Epithelial cell of esophagus (primary cell): ENCODE results near the gene CD22.

Experiments
- DNase-seq: peaks from one replicate; pipeline ENCODE4 v3.0.0; 2010; ENCODE audit warnings: low read depth
- H3K4me3 ChIP-seq: 2 replicates; pipeline ENCODE4 v1.5.1; 2011; ENCODE audit warnings: mild to moderate bottlenecking, low read length, control low read depth
- TF ChIP-seq, protein P1 (sequence below): IDR thresholded peaks from 2 replicates; pipeline ENCODE4 v1.5.1; 2011; ENCODE audit warnings: low read depth, mild to moderate bottlenecking, low read length, control low read depth, inconsistent platforms; ENCODE audit not compliant: insufficient read depth; ENCODE audit errors: missing control alignments

Gene CD22

DNA sequence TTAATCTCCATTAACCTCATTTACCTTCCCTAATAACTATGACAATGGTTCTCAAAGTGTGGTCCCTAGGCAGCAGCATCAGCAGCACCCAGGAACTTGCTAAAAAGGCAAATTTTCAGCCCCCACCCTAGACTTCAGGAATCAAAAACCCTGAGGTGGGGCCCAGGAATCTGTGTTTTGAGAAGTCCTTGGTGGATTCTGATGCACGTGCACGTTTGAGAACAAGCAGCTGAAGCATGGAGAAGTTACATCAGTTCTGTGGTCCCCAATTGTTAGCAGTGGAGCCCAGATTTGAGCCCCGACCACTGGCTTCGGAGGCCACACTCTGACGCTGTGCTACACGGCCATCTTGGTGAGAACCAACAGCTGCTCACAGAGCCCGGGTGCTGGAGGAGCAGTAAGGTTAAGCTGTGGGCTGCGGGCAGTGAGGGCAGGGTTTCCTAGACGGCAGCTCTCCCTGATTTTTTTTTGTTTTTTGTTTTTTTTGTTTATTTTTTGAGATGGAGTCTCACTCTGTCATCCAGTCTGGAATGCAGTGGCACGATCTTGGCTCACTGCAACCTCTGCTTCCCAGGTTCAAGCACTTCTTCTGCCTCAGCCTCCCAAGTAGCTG, 14.0 kb upstream of the CD22 start:
- TF ChIP-seq, protein P1, sequence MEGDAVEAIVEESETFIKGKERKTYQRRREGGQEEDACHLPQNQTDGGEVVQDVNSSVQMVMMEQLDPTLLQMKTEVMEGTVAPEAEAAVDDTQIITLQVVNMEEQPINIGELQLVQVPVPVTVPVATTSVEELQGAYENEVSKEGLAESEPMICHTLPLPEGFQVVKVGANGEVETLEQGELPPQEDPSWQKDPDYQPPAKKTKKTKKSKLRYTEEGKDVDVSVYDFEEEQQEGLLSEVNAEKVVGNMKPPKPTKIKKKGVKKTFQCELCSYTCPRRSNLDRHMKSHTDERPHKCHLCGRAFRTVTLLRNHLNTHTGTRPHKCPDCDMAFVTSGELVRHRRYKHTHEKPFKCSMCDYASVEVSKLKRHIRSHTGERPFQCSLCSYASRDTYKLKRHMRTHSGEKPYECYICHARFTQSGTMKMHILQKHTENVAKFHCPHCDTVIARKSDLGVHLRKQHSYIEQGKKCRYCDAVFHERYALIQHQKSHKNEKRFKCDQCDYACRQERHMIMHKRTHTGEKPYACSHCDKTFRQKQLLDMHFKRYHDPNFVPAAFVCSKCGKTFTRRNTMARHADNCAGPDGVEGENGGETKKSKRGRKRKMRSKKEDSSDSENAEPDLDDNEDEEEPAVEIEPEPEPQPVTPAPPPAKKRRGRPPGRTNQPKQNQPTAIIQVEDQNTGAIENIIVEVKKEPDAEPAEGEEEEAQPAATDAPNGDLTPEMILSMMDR, result no peak
- DNase-seq, result no peak
- no peak overlapping the region for H3K4me3 ChIP-seq

DNA sequence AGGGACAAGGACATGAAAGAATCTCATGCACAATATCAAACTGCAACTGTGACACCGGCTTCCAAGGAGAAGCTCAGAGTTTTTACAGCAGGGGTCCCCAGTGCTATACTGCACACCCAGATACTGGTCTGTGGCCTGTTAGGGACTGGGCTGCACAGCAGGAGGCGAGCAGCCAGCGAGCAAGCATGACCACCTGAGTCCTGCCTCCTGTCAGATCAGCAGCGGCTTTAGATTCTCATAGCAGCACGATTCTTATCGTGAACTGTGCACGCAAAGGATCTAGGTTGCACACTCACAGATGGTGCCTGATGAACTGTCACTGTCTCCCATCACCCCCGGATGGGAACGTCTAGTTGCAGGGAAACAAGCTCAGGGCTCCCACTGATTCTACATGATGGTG, 13.1 kb upstream of the CD22 start:
- TF ChIP-seq, protein P1, result no peak
- no peak for DNase-seq
- no peak overlapping the region for H3K4me3 ChIP-seq

DNA sequence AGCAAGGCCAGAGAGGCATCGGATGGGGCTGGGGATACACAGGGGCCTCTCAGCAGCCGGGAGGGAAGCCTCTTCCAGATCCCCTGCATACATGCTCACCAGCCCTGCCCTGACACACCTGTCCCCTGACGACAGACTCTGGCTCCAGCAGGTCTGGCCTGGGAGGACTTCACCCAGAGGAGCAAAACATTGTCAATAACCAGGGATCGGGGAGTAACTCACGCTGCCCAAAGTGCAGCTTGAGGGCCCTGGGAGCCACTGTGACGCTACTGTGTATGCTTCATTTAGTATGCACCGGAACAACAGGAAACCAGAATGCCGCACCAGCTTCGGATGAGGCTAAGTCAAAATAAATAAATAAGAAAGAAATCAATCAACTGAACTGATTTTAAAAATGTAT, 12.4 kb upstream of the CD22 start:
- DNase-seq, result no peak
- H3K4me3 ChIP-seq, result no peak overlapping the region

DNA sequence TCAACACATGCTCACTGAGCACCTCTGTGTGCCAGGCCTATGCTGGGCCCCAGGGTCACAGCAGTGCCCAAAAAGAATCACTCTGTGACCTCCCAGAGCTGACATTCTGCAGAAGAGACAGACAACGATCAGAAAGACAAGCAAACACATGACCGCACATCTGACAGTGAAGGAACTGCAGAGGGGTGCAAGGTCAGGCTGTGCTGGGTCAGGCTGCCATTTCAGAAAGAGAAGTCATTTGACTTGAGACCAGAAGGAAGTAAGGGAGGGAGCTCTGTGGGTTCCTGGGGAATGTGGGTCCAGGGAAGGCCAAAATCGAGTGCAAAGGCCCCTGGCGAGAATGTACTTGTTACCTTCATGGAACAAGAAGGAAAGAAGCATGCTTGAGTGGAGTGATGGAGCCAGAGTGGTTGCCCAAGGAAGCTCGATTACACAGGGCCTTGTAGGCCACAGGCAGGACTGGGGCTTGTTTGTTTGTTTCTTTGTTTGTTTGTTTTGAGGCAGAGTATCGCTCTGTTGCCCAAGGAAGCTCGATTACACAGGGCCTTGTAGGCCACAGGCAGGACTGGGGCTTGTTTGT, 11.4 kb upstream of the CD22 start:
- no peak for DNase-seq
- H3K4me3 ChIP-seq, result no peak overlapping the region
- TF ChIP-seq, protein P1, result no peak

More for the DNA sequence above, 12.4 kb upstream of the CD22 start:
- TF ChIP-seq, protein P1, result no peak

DNA sequence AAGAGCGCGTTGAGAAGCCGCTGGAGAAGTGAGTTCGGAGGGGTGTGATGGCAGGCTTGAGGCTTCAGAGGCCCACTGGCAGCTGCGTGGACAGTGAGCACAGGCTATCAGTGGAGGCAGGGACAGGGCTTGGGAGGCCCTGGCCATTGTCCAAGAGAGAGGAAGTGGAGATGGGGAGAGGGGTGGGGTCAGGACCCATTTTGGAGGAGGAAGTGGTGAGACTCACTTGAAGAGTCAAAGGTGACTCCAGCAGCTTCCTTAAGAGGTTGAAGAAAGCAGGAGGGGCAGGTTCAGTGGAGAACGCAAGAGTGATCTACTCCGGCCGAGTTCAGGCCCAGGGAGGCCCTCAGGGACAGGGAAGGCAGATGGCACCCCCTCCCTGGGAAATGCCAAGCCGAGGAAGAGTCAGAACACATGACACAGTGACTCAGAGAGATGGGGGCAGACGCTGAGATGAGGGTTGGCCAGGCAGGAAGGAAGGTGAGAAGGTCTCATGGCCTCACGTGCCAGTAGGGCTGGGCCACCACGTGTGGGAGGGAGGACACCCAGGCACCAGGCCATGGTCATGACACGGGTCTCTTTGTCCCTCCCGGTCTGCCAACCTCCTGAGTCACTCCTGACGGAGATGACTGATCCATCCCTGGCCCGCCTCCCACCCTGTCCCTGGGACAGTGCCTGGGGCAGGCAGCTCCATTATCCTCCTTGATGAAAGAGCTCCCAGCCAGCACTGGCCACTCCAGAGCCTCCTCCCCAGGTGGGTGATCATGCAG, 10.1 kb upstream of the CD22 start:
- no peak overlapping the region for H3K4me3 ChIP-seq
- peak; percentile 69 for DNase-seq
- TF ChIP-seq, protein P1, result no peak

DNA sequence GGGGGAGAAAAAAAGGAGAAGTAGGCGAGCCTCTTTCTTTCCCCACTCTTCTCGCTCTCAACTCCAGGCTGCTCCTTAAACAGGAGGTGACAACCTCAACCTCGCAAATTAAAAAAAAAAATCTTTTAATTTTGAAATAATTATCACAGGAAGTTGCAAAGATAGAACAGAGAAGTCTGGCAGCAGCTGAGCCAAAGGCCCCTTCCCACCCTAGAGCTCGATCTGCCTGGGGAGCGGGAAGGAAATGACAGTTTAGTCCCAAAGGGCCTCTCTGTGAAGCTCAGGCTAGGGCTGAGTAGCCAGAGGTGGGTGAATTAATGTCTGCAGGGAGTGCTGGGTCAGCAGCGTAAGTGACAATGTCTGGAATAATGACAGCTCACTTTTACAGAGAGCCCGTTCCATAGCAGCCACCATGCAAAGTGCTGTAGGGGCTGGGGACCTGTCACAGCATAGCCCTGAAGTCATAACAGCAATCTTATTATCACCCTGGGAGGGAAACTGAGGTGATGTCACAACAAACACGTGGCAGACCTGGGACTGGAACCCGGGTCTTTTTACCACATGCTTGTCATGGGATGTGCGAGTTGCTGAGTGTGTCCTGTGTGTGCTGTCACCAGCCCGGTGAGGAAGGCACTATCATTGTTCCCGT, 8.8 kb upstream of the CD22 start:
- DNase-seq, result no peak
- no peak overlapping the region for H3K4me3 ChIP-seq
- TF ChIP-seq, protein P1, result no peak
